Right atrium auricular region (tissue), 2 donors: Measurements from ENCODE around the gene UVSSA. TPM values are rescaled to one million over a fixed set of nuclear protein-coding genes. Genes with fewer than 3 reads are reported as not detected.

Experiments used
- DNase-seq: peaks from one replicate; pipeline ENCODE4 v3.0.0-alpha.2; 2019; ENCODE audit warnings: low spot score
- H3K27ac ChIP-seq, 2 donors: fragments of 200-600 bp; sonication (generic); 1 replicate in 1 of 2; 2 replicates in 1 of 2; pipeline ENCODE4 v1.5.1; 2016 to 2019
- H3K27me3 ChIP-seq, 2 donors: fragments of 200-600 bp; sonication (generic); one replicate each; pipeline versions ENCODE4 v1.5.1 to v1.6.0; 2017 to 2019
- H3K36me3 ChIP-seq: fragments of 200-600 bp; sonication (generic); one replicate; pipeline ENCODE4 v1.5.1; 2016
- H3K4me1 ChIP-seq, 2 donors: fragments of 200-600 bp; sonication (generic); one replicate each; pipeline versions ENCODE4 v1.5.1 to v1.6.0; 2017 to 2019
- H3K4me3 ChIP-seq, 2 donors: fragments of 200-600 bp; sonication (generic); 1 replicate in 1 of 2; 2 replicates in 1 of 2; pipeline ENCODE4 v1.5.1; 2017 to 2019; ENCODE audit warnings: mild to moderate bottlenecking in 1 of 2, moderate library complexity in 1 of 2
- H3K9me3 ChIP-seq, 2 donors: fragments of 200-600 bp; sonication (generic); one replicate each; pipeline ENCODE4 v1.5.1; 2019
- total RNA-seq, 2 donors: library from RNA; depleted of rRNA; stranded (reverse); fragments of >200 nt; gene quantifications; one replicate each; pipeline ENCODE4 v1.1.0, GENCODE V29; 2016
- TF ChIP-seq, protein P1 (sequence below), 2 donors: fragments of 200-600 bp; sonication (generic); IDR thresholded peaks; one replicate each; pipeline ENCODE4 v1.5.1; 2019; ENCODE audit warnings: antibody characterized with exemption in 2 of 2

Gene UVSSA, protein sequence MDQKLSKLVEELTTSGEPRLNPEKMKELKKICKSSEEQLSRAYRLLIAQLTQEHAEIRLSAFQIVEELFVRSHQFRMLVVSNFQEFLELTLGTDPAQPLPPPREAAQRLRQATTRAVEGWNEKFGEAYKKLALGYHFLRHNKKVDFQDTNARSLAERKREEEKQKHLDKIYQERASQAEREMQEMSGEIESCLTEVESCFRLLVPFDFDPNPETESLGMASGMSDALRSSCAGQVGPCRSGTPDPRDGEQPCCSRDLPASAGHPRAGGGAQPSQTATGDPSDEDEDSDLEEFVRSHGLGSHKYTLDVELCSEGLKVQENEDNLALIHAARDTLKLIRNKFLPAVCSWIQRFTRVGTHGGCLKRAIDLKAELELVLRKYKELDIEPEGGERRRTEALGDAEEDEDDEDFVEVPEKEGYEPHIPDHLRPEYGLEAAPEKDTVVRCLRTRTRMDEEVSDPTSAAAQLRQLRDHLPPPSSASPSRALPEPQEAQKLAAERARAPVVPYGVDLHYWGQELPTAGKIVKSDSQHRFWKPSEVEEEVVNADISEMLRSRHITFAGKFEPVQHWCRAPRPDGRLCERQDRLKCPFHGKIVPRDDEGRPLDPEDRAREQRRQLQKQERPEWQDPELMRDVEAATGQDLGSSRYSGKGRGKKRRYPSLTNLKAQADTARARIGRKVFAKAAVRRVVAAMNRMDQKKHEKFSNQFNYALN
- 1 to 10 TPM; 4.4 to 7.5 TPM for total RNA-seq

DNA sequence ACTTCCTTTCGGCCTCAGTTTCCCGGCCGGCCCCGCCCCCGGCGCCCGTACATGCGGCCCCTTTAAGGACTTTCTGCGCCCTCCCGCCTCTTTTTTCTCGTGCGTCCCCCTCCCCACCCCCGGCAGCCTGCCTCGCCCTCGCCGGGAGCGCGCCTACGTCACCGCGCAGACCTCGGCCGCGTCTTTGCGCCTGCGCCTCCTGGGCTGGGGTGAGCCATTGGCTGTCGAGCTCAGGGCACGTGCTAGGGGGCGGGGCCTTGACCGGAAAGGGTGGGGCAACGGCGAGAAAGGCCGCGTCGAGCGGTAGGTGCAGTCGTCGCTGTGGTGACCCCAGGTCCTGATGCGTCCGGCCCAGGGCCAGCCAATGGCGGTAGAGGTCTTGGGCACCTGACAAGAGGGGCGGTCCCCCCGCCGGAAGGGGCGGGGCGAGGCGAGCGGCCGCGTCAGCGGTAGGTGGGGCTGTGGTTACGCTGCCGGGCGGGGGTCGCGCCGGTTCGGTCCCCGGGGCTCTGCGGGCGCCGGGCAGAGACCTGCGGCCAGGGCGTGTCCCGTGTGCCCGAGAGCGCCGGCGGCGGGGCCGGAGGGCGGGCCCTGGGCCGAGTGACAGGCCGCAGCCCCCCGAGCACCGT is at the start of gene UVSSA:
Gene UVSSA (plus strand): TSS at position 428 of the 629 bp plus-strand sequence. CDS start 884 bp downstream, outside the sequence.
- no peaks in the 10 kb centered on the region for H3K27me3 ChIP-seq
- TF ChIP-seq, protein P1, sequence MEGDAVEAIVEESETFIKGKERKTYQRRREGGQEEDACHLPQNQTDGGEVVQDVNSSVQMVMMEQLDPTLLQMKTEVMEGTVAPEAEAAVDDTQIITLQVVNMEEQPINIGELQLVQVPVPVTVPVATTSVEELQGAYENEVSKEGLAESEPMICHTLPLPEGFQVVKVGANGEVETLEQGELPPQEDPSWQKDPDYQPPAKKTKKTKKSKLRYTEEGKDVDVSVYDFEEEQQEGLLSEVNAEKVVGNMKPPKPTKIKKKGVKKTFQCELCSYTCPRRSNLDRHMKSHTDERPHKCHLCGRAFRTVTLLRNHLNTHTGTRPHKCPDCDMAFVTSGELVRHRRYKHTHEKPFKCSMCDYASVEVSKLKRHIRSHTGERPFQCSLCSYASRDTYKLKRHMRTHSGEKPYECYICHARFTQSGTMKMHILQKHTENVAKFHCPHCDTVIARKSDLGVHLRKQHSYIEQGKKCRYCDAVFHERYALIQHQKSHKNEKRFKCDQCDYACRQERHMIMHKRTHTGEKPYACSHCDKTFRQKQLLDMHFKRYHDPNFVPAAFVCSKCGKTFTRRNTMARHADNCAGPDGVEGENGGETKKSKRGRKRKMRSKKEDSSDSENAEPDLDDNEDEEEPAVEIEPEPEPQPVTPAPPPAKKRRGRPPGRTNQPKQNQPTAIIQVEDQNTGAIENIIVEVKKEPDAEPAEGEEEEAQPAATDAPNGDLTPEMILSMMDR (IDR thresholded peaks at IDR 0.05), result no peak
- H3K4me1 ChIP-seq, result peaks cover 0 to 29% of the 10 kb centered on the region in 2 donors
- H3K4me3 ChIP-seq, result peak within 1 kb of the TSS; percentile 74 to 99
- peaks cover 3% of the 10 kb centered on the region for H3K36me3 ChIP-seq
- H3K27ac ChIP-seq, result peak within 1 kb of the TSS; percentile 97 to 98
- no peaks in the 10 kb centered on the region for H3K9me3 ChIP-seq
- peak; percentile 100 for DNase-seq

DNA sequence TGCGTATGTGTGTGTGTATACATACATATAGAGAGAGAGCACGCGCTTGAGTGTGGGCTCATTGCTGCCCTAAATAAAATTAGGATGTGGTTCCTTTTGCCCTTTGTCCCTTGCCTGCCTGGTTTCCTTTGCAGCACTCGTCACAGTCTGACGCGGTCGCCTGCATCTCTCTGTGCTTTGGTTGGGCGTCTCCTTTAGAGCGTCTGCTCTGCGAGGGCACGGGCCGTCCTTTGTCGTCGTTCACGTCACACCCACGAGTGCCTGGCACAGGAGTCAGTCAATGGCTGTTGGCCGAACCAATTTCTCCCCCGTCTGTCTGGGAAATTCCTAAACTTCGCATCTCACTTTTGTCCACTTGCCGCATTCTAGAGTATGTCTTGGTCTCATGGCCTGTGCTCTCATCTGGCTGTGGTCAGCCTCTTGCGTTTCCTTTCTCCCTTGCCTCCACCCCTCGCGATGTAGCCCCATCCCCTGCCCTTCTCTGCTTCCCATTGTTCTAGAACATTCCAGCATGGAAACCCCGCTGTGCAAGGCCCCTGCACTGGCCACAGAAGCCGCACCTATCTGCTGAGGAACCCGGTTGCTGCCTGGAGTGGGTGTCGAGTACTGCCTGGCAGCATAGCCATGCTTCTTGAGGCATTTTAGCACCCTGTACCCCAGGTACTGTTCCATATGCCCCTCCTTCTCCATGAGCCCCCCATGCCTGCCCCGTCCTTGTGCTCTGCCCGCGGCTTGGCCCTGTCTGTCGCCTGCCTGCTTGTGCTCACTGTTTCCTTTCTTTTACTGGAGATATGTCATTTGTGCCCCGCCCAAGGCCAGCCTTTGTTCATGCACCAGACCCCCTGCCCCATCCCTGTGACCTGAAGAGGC is 49.3 kb upstream of the UVSSA start:
- TF ChIP-seq, protein P1 (IDR thresholded peaks at IDR 0.05), result no peak
- Histone ChIP-seq H3K4me1 (peaks cover 0 to 42% of the 10 kb centered on the region in 2 donors), H3K9me3 (no peaks in the 10 kb centered on the region), H3K36me3 (peaks cover 37% of the 10 kb centered on the region), H3K27me3 (no peaks in the 10 kb centered on the region), H3K27ac (peak overlapping the region in 1 of 2 donors; percentile 11), H3K4me3 (no peak overlapping the region)
- DNase-seq, result no peak

DNA sequence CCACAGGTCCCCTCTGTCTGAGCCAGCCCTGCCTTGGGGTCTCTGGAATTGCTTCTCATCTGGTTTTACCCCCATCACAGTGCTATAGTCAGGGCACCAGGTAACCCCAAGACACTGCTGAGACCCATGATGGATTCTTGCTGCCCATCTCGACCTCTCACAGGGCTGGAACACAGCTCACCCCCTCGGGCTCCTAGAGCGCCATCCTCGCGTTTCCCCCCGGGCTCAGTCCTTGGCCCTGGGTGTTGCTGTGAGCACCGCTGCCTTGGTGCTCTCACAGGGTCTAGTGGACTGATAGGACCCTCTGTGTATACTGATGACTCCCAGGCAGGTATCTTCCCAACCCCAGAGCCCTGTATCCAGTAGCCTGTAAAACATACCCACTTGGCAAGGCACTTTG is 48.5 kb upstream of the UVSSA start:
- no peak for DNase-seq
- H3K4me3 ChIP-seq, result no peak overlapping the region
- H3K36me3 ChIP-seq, result peaks cover 37% of the 10 kb centered on the region
- no peaks in the 10 kb centered on the region for H3K27me3 ChIP-seq
- no peaks in the 10 kb centered on the region for H3K9me3 ChIP-seq
- no peak overlapping the region for H3K27ac ChIP-seq
- H3K4me1 ChIP-seq, result peaks cover 0 to 37% of the 10 kb centered on the region in 2 donors
- TF ChIP-seq, protein P1 (IDR thresholded peaks at IDR 0.05), result no peak

DNA sequence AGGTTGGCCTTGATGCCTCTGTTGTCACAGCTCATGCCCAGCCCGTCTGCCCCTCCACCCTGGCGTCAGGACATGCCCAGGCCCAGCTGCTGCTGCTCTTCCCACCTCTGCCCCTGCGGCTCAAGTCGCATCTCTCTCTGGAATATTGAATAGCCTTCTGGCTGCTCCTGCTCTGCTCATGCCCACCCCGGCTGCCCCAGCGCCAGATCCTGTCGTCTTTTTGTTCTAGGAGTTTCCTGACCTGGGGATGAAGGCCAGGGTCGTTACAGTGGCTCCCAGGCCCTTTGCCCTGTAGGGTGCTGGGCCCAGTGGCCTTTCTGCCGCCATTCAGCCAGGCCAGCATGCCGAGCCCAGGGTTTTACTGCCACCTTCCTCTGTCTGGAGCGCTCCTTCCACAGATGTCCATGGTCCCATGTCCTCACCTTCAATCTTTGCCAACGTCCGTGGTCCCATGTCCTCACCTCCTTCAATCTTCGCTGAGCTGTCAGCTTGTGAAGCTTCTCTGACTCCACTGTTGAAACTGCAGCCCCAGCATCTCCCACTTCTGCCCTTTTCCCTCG is 47.6 kb upstream of the UVSSA start:
- no peak for DNase-seq
- Histone ChIP-seq H3K4me1 (peaks cover 0 to 28% of the 10 kb centered on the region in 2 donors), H3K9me3 (no peaks in the 10 kb centered on the region), H3K27ac (no peak overlapping the region), H3K27me3 (no peaks in the 10 kb centered on the region), H3K36me3 (peaks cover 37% of the 10 kb centered on the region), H3K4me3 (no peak overlapping the region)
- TF ChIP-seq, protein P1 (IDR thresholded peaks at IDR 0.05), result no peak
